HG03060 (cell line): Measurements from ENCODE around the gene CCDC40.

Experiments
- ATAC-seq: cut with Tn5 transposase; IDR thresholded peaks from one replicate; pipeline ENCODE4 v1.9.1; 2021; ENCODE audit warnings: low read depth, moderate number of reproducible peaks; ENCODE audit not compliant: unreplicated experiment

CCDC40 gene

DNA sequence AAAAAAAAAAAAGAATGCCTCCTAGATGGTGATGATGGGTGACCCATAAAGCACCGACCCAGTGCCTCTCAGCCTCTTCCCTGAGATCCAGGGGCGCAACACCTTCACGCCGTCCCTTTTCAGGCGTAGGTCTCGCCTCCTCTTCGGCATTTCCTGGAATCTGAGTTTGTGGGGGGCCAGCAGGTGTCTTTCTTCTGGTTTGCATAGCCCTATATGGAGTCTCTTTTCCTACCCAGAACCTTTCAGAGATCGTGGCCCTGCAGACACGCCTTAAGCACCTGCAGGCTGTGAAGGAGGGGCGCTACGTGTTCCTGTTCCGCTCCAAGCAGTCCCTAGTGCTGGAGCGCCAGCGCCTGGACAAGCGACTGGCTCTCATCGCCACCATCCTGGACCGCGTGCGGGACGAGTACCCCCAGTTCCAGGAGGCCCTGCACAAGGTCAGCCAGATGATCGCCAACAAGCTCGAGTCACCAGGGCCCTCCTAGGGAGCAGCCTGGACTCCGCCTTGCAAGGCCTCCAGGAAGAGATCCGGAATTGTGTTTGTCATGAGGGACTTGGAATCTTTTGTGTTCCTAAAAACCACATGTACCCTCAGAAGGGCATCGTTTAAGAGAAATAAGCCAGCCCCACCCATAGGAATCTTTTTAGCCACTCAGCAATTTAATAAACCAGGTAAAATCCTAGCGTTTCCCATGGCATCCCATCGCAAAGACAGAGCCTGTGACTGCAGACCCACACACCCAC is 63.0 kb downstream of the CCDC40 start:
- ATAC-seq: no peak

GRCh38 chr17:80100035-80100323 is 63.5 kb downstream of the CCDC40 start:
- ATAC-seq: no peak

- ATAC-seq: no peak
Observed at GRCh38 chr17:80101011-80101945, 64.8 kb downstream of the CCDC40 start, which contains the start of gene GAA. TSS of gene GAA (plus strand) at chr17:80101581. CDS start at chr17:80104587, 3,006 bp downstream.

GRCh38 chr17:80101946-80102663 is 65.7 kb downstream of the CCDC40 start:
- no peak for ATAC-seq

DNA sequence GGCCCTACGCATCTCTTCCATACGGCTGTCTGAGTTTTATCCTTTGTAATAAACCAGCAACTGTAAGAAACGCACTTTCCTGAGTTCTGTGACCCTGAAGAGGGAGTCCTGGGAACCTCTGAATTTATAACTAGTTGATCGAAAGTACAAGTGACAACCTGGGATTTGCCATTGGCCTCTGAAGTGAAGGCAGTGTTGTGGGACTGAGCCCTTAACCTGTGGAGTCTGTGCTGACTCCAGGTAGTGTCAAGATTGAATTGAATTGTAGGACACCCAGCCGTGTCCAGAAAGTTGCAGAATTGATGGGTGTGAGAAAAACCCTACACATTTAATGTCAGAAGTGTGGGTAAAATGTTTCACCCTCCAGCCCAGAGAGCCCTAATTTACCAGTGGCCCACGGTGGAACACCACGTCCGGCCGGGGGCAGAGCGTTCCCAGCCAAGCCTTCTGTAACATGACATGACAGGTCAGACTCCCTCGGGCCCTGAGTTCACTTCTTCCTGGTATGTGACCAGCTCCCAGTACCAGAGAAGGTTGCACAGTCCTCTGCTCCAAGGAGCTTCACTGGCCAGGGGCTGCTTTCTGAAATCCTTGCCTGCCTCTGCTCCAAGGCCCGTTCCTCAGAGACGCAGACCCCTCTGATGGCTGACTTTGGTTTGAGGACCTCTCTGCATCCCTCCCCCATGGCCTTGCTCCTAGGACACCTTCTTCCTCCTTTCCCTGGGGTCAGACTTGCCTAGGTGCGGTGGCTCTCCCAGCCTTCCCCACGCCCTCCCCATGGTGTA is 66.4 kb downstream of the CCDC40 start:
- no peak for ATAC-seq

GRCh38 chr17:80103449-80104085 is 67.1 kb downstream of the CCDC40 start:
- no peak for ATAC-seq

DNA sequence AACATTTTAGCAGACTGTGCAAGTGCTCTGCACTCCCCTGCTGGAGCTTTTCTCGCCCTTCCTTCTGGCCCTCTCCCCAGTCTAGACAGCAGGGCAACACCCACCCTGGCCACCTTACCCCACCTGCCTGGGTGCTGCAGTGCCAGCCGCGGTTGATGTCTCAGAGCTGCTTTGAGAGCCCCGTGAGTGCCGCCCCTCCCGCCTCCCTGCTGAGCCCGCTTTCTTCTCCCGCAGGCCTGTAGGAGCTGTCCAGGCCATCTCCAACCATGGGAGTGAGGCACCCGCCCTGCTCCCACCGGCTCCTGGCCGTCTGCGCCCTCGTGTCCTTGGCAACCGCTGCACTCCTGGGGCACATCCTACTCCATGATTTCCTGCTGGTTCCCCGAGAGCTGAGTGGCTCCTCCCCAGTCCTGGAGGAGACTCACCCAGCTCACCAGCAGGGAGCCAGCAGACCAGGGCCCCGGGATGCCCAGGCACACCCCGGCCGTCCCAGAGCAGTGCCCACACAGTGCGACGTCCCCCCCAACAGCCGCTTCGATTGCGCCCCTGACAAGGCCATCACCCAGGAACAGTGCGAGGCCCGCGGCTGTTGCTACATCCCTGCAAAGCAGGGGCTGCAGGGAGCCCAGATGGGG is 68.0 kb downstream of the CCDC40 start:
- ATAC-seq: no peak

DNA sequence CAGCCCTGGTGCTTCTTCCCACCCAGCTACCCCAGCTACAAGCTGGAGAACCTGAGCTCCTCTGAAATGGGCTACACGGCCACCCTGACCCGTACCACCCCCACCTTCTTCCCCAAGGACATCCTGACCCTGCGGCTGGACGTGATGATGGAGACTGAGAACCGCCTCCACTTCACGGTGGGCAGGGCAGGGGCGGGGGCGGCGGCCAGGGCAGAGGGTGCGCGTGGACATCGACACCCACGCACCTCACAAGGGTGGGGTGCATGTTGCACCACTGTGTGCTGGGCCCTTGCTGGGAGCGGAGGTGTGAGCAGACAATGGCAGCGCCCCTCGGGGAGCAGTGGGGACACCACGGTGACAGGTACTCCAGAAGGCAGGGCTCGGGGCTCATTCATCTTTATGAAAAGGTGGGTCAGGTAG is 68.5 kb downstream of the CCDC40 start:
- no peak for ATAC-seq

DNA sequence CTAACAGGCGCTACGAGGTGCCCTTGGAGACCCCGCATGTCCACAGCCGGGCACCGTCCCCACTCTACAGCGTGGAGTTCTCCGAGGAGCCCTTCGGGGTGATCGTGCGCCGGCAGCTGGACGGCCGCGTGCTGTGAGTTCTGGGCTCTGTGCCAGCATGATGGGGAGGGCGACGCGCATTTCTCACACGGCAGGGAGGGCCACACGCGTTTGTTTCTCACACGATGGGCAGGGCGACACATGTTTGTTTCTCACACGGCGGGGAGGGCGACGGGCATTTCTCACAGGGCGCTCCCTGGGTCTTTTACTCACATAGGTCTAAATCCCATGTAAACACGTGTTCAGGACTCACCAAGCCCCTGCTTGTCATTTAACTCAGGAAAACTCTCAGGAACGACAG is 69.3 kb downstream of the CCDC40 start:
- ATAC-seq: no peak

DNA sequence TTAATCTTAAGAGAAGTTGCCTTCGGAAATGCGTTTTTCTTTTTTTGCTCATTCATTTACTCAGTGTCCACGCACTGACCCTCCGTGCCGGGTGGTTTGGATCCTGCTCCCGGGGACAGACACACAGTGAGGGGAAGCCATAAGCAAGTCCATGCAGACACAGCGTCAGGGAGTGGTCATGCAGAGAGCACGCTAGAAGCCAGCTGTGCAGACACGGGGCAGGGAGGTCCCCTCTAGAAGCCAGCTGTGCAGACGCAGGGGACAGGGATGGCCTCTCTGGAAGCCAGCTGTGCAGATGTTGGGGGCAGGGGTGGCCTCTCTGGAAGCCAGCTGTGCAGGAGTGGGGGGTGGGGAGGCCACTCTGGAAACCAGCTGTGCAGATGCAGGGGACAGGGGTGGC is 69.7 kb downstream of the CCDC40 start:
- ATAC-seq: no peak

GRCh38 chr17:80106751-80107150 is 70.3 kb downstream of the CCDC40 start:
- ATAC-seq: no peak

- ATAC-seq: no peak
Observed at GRCh38 chr17:80107231-80108021, 71.0 kb downstream of the CCDC40 start.

DNA sequence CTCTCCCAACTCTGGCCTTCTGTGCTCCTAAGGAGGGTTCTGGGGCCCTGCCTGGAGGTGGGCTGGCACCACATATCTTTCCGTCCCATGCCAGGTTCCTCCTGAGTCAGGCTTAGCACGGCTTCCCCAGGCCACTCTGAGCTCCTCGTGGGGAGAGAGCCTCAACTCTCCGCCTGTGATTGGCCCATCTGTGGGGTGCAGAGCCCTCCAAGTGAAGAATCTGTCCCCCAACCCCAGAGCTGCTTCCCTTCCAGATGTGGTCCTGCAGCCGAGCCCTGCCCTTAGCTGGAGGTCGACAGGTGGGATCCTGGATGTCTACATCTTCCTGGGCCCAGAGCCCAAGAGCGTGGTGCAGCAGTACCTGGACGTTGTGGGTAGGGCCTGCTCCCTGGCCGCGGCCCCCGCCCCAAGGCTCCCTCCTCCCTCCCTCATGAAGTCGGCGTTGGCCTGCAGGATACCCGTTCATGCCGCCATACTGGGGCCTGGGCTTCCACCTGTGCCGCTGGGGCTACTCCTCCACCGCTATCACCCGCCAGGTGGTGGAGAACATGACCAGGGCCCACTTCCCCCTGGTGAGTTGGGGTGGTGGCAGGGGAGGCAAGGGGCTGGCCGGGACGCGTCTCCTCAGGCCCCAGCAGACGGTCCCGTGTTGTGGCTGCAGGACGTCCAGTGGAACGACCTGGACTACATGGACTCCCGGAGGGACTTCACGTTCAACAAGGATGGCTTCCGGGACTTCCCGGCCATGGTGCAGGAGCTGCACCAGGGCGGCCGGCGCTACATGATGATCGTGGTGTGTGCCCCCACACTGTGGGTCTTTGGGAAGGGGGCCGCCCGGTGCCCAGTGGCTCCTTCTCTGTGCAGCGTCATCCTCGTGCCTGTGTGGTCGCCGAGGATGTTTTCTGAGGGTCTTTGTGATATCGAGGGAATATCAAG is 71.9 kb downstream of the CCDC40 start:
- ATAC-seq: no peak

- ATAC-seq: no peak
Observed at GRCh38 chr17:80109066-80109660, 72.7 kb downstream of the CCDC40 start.

- ATAC-seq: no peak
Observed at GRCh38 chr17:80109713-80110446, 73.4 kb downstream of the CCDC40 start.

GRCh38 chr17:80110447-80110812 is 74.0 kb downstream of the CCDC40 start:
- no peak for ATAC-seq
